Spleen (tissue), 7 donors: Measurements from ENCODE around the gene MRPL52.

Experiments
- CTCF ChIP-seq, 11 experiments: fragments of 200-600 bp in 7 of 11; fragments of 450-650 bp in 4 of 11; sonication (generic) in 4 of 11; IDR thresholded peaks in 8 of 11; conservative IDR thresholded peaks in 3 of 11; 1 replicate in 7 of 11; 2 replicates in 4 of 11; pipeline versions ENCODE4 v1.4.0 to v1.8.0; 2016 to 2021; ENCODE audit warnings: antibody characterized with exemption in 11 of 11, inconsistent platforms in 4 of 11, mild to moderate bottlenecking in 1 of 11
- POLR2A ChIP-seq, 3 donors: fragments of 450-650 bp; IDR thresholded peaks; one replicate each; pipeline ENCODE4 v1.5.1; 2017; ENCODE audit warnings: antibody characterized with exemption in 3 of 3, mild to moderate bottlenecking in 1 of 3
- donor health status: DM: no; HTN: no; CAD: no; lungs with moderate emphysema.
- donor health status: DM: no; HTN: no; CAD: no.
- donor health status: DM: no; HTN: no; CAD: no.

GRCh38 chr14:22797017-22797917 is 32.4 kb upstream of the MRPL52 start:
- no peak for TF ChIP-seq POLR2A (IDR thresholded peaks at IDR 0.05)
- TF ChIP-seq CTCF (IDR thresholded peaks at IDR 0.05 in 8 of 11, conservative IDR thresholded peaks at IDR 0.05 in 3 of 11), result no peak
